Stimulated activated naive CD4-positive, alpha-beta T cell (primary cell): ENCODE data around the gene G6PC3.
A peak's percentile ranks its signal among the peaks of the same experiment; 100 is the strongest.

Experiments
- DNase-seq, 6 experiments: peaks; one replicate each; lab custom pipeline; 2025; lab: John Stamatoyannopoulos, UW

G6PC3 gene

DNA sequence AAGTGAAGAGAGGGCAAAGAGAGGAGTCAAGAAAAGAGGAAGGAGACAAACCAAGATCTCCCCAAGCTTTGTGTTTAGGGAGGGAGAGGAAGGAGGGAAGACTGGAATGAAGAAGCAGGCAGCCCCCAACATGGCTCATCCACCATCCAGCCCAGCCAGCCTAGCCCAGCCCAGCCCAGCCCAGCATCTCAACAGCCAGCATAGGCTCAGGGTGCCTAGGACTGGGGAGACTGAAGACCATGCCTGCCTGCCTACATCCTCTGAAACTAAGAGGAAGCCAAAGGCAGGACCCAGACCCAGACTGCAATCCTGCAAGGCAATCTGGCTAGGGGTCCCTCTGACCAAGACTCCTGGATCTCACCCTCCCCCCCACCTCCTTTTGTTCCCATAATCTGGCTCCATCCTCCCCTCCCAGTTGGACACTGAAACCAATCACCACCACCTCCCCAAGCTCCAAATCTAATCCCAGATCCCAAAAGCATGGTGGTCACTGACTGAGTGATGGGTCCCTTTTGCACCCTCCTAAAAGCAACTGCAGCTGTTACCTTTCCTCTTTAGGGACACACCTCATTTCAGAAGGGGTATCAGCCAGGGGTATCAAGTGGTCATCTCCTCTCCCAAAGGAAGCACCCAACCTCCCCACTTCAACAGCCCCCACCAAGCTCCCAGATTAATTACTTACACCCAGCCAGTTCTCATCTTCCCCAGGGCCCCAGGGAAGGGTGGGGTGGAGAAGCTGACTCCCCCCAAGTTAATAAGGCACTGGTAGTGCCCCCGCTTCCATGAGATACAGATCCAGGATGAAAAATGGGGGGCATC lies 51.7 kb downstream of the G6PC3 start:
- no peak for DNase-seq

GRCh38 chr17:44122816-44123355 lies 52.4 kb downstream of the G6PC3 start:
- DNase-seq, result peak in 2 of 6 experiments; percentile 39 to 49

GRCh38 chr17:44123356-44124117 lies 53.0 kb downstream of the G6PC3 start, which contains the start of gene HDAC5:
TSS of gene HDAC5 (minus strand) at chr17:44123641. CDS start at chr17:44117515, 6,126 bp downstream.
- peak; percentile 93 to 96 (median 96) for DNase-seq

- no peak for DNase-seq
Measured at GRCh38 chr17:44124118-44124438, 53.5 kb downstream of the G6PC3 start.
